HuH-7 (cell line): ENCODE data around the gene METTL16.

Experiments
- DNase-seq: peaks from one replicate; pipeline ENCODE4 v3.0.0; 2011; ENCODE audit warnings: low spot score

Gene METTL16

GRCh38 chr17:2395258-2396181 lies 116.2 kb downstream of the METTL16 start:
- no peak for DNase-seq

GRCh38 chr17:2394775-2395201 lies 116.9 kb downstream of the METTL16 start:
- no peak for DNase-seq

GRCh38 chr17:2393954-2394749 lies 117.5 kb downstream of the METTL16 start:
- DNase-seq: no peak

GRCh38 chr17:2393174-2393953 lies 118.3 kb downstream of the METTL16 start:
- DNase-seq: peak; percentile 87

- peak; percentile 90 for DNase-seq
Measured at GRCh38 chr17:2392252-2393173, 119.2 kb downstream of the METTL16 start.

- DNase-seq: no peak
Measured at GRCh38 chr17:2391597-2392251, 120.0 kb downstream of the METTL16 start.

GRCh38 chr17:2390199-2390836 lies 121.4 kb downstream of the METTL16 start:
- DNase-seq: no peak

GRCh38 chr17:2388683-2389055 lies 123.0 kb downstream of the METTL16 start:
- no peak for DNase-seq

- no peak for DNase-seq
Measured at GRCh38 chr17:2388020-2388682, 123.5 kb downstream of the METTL16 start.

- DNase-seq: no peak
Measured at GRCh38 chr17:2387086-2388019, 124.3 kb downstream of the METTL16 start.

- DNase-seq: no peak
Measured at GRCh38 chr17:2386400-2387085, 125.1 kb downstream of the METTL16 start.

GRCh38 chr17:2385240-2386210 lies 126.2 kb downstream of the METTL16 start:
- DNase-seq: no peak

- DNase-seq: no peak
Measured at GRCh38 chr17:2384439-2385127, 127.1 kb downstream of the METTL16 start.

GRCh38 chr17:2383628-2384167 lies 128.0 kb downstream of the METTL16 start:
- no peak for DNase-seq

- no peak for DNase-seq
Measured at GRCh38 chr17:2380950-2381649, 130.6 kb downstream of the METTL16 start.
